OCI-M1 (cell line): ENCODE measurements around the gene COMMD10.
"Not testable (repeated sequence)": the region's sequence is repeated elsewhere in the genome, so short reads cannot be mapped to it uniquely, and the experiment has no call there.

ENCODE experiments used
- DNase-seq: peaks from one replicate; lab custom pipeline; 2025; lab: John Stamatoyannopoulos, UW

Gene COMMD10

DNA sequence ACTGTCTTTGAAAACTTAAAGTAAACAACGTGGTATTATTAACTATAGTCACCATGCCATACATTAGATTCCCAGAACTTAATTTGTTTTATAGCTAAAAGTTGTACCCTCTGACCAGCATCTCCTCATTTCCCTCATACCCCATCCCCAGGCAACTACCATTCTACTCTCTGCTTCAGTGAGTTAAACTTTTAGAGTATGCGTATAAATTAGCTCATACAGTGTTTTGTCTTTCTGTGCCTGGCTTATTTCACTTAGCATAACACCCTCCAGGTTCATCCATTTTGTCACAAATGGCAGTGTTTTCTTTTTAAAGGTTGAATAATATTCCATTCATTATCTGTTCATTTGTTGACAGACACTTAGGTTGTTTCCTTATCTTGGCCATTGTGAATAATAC lies 14.2 kb downstream of the COMMD10 start:
- DNase-seq = no peak

DNA sequence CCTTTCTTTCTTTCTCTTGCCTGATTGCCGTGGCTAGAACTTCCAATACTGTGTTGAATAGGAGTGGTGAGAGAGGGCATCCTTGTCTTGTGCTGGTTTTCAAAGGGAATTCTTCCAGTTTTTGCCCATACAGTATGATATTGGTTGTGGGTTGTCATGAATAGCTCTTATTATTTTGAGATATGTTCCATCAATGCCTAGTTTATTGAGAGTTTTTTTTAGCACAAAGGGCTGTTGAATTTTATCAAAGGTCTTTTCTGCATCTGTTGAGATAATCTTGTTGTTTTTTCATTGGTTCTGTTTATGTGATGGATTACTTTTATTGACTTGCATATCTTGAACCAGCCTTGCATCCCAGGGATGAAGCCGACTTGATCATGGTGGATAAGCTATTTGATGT lies 20.1 kb downstream of the COMMD10 start:
- DNase-seq = not testable (repeated sequence)

DNA sequence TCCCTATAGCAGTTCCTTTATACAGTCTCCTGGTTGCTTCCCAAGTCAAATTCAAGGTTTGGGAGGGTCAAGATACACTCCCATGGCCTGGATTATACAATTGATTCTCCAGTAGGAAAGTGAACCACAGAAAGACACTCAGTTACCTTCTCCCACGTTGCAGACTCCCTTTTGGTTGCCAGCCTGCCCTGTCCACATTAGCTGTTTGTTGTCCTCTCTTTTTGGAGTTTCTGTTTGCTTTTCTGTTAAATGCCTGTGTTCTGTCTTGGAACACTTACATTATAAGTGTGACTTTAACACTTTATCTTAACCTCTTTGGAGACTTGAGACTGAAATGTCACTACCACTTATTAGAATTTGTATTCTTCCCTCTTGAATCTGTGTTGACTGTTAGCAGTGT lies 30.3 kb downstream of the COMMD10 start:
- no peak for DNase-seq

DNA sequence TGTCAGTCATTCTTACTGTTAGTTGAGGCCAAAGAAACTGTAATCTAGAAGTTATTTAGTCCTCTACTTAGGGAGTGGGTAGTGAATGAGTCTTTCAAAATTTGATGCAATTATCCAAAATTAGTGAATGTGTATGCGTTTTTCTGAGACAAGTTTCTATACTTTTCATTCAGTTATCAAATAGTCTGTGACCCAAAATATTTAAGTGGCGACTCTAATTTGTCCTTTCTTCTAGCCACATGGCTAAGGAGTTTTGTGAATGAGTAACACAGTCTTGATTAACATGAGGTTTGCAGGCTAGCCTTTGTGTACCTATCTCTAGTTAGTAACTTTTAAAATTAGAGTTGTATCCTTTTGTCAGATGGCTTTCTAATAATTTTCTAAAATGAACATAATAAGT lies 45.6 kb downstream of the COMMD10 start:
- no peak for DNase-seq

DNA sequence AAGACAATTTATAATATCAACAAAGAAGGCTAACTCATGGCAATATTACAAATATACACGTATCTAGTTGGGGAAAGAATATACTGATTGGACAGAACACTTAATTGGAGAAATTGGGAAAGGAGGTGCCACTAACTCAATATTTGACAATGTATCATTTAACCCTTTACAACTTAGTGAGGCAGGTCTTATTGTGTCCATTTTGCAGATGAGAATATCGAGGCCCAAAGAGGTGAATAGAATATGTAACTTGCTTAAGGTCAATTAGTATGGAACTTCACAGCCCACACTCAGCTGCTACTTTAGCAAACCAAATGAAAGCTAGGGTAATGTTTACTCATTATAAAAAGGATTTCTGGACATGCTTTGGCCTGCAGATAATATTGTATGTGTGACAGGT lies 46.2 kb downstream of the COMMD10 start:
- DNase-seq = no peak

DNA sequence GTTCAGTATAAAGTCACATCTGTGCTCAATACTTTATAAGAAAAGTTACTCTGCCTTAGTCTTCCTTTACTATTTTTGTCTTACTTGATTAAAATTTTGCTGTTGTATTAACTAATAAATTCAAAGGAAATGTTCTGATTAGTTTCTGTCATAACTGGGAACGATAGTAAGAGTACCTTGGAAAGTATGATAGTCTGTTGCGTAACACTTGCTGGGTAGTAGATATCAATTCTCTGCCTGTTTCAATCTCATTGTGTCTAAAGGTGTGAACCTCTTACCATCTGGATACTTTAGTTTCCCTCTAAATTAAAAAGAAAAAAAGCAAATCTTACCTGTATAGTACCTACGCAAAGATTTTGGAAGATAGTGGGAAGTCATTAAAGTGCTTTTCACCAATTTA lies 48.5 kb downstream of the COMMD10 start:
- DNase-seq = no peak

DNA sequence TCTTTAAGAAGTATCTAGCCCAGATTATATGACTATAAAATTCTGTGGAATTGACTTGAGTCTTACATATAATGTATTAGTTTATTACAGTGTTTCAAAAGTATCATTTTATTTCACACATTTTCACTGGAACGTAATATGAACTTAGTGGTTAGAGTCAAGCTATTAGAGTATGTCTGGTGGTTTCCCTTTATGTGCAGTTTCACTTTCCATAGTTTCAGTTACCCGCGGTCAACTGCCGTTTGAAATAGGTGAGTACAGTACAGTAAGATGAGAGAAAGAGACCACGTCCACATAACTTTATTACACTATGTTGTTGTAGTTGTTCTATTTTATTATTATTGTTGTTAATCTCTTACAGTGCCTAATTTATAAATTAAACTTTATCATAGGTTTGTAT lies 50.5 kb downstream of the COMMD10 start:
- no peak for DNase-seq

DNA sequence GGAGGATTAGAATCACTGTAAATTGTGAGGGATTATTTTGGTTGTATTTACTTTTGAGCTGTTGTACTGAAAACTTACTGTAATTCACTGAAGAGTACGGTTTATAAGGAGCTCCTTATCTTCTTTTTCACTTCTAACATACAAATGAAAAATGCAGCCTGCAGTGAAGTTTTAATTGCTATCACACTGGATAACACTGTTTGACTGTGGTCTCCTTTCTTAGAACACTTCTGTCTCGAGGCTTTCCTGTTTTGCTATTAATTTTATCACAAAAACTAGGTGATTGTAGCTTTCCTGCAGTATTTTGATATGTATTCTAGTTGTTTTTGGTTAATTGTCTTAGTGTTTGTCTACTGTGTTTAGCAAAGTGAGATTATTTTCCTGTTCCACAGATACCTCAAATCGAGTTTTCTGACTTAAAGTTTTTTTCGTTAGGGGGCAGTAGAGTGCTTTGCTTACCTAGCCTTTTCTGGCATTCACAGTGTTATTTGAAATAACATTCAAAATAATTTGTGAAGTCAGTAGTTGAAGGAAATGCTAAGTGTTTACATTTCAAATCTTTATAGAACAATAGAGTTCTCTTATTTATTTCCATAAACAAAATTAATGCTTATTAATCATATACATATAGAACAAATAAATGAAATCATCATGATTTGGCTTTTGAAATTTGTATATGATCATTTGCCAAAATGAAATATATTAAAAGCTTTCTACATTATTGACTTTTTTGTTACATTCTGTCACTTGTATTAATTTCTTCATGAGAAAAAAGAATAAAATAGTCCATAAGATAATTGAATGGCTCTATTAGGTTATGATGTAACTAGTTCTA lies 52.9 kb downstream of the COMMD10 start:
- peak; percentile 46 for DNase-seq

DNA sequence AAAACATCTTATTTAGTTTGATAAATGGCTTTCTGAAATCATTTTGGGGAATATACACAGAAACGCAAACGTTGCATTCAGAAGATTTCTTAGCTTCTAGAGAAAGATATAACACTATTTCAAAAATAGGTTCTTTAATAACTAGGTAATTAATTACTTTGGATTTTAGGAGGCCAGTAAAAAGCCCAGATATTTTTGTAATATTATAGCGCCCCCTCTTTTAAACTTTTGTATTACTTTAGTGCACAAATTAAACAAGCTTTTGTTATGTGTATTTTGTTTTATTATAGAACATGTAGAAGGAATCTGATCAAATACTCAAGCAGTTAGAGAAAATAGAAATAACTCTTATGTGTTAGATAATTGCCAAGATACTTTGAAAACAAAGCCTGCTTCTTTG lies 57.7 kb downstream of the COMMD10 start:
- DNase-seq = no peak

DNA sequence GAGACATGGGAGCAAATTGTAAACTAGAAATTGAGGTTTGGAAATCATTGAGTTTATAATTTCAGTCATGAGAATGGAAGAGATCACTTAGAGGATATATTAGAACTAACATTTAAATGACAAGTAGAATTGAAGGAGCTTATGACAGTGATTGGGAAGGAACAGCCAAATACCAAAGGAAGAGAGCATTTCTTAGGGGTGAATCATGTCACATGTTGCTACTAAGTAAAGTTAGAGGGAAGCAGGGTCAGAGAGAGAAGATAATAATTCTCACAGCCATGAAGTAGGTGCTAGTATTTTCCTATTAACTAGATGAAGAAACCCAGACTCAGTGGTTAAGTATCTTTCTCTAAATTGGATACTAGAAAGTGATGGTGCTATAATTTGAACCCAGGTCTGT lies 59.3 kb downstream of the COMMD10 start:
- DNase-seq = no peak

DNA sequence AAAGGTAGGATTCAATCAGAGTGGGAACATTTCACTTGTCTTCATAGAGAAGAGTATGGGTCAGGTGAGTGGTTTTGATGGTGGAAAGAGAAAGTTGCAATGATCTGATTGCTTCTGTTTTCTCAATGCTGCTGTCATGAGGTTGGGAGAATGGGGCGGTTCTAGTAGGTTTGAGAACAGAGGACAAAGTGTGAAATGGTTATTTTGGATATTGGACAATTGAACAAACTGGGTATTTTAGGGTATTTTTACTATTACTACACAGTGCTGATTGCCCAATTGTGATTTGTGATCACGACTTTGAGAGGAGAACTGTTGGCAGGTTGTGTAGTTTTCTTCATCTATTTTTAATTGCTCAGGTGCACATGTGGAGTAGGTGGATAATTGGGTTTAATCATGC lies 60.2 kb downstream of the COMMD10 start:
- no peak for DNase-seq

DNA sequence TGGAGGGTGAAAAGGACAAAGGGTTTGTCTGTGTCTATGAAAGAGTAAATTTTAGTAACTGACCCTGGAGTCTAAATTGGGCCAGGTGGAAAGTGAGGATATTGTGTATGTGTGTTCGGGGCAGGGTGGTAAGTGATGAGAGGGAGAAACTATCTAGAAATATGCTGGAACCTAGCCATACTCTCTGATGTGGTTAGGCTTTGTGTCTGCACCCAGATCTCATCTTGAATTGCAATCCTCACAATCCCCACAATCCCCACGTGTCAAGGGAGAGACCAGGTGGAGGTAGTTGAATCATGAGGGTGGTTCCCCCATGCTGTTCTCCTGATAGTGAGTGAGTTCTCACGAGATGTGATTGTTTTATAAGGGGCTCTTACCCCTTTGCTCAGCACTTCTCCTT lies 60.6 kb downstream of the COMMD10 start:
- DNase-seq = no peak

DNA sequence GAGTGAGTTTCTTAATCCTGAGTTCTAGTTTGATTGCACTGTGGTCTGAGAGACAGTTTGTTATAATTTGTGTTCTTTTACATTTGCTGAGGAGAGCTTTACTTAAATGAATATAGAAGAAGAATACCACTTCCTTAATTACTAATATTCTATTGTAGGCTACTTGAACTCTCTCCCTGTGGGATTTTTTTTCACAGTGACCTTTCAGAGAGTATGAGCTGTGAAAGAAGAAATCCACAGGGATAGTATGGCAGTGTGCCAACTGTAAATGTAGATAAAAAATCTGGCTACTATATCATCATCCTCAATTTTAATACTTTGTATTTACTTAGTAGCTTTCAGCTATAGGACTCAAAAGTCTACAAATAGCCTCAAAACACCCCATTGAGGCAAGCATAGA lies 67.3 kb downstream of the COMMD10 start:
- DNase-seq = no peak

DNA sequence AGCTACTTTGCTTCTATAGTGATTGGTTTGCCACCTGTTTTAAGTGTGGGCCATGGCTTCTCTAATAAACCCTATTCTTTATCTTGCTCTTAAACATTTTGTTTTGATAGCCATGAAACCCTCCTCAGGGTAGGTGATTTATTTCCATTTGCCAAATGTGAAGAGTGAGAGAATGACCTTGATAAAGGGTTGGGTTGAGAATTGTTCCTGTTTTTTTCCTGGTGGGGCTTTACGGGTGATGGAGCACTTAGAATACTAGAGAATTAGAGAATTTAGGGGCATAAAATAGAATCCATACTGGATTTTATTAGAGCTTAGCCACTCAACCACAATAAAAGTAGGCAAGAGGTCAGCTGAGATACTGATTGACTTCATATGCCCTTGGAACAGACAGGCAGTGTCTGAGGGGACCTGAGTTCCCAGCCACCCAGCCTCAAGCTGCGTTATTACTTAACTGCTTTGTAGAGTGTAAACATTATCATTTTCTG lies 68.9 kb downstream of the COMMD10 start:
- DNase-seq = no peak

DNA sequence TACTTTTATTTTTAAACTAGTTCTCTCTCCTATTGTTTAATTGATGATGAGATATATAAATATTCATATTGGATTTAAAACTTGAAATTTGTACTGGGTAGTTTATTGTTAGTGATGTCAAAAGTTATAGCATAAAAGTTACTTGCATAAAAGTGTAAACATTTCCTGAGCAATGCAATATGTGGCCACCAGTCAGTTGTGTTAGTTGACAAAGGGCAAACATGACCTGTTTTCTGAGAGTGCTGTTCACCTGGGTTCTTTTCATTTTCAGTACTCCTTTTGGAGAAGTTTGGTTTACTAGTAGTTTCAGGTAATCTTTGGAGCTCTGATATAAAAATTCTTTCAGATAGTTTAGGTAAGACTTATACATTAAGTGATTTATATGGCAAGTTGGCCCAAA lies 69.4 kb downstream of the COMMD10 start:
- no peak for DNase-seq

DNA sequence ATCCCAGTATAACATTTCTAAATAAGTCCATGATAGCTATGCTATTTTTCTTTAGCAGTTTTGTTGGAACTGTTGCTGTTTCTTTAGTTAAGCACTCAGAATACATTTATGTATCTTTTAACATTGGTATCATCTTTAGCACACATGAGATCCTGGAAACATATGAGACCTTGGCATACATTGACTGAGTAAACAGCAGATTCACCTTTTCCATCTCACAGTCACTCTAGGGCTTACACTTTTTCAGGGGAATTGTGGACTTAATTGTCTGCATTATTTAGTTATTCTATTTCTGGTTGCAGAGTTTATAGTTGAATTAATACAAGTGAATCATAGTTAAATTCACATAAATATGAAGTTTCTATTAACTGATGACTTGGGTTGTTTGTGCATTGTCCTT lies 70.1 kb downstream of the COMMD10 start:
- no peak for DNase-seq

DNA sequence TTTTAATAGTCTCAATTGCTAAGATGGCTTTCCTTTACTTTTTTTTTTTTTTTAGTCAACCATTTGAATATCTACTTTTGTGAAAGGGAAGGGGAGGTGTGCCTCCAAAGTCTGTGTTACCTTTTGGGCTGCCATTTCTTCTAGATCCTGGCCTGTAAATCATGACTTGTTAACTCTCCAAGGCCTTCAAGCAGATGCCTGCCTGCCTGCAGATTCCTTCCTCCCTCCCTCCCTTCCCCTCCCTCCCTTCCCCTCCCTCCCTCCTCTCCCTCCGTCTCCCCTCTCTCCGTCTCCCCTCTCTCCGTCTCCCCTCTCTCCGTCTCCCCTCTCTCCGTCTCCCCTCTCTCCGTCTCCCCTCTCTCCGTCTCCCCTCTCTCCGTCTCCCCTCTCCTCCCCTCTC lies 73.1 kb downstream of the COMMD10 start:
- no peak for DNase-seq

DNA sequence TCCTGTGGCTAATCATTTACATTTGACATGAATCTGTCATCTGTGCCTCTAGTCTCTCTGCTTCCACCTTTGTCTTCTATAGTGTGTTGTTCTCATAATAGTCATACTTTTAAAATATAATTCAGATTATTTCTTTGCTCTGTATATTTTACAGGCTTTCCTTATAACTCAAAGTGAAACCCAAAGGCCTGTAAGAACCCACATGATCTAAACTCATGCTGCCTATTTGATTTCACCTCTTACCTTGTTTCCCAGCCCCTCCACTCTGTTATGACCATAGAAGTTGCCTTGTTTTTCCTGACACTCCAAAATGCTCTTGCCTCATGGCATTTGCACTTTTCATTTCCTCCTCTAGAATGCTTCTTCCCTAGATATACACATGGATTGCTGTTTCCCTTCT lies 74.2 kb downstream of the COMMD10 start:
- no peak for DNase-seq

DNA sequence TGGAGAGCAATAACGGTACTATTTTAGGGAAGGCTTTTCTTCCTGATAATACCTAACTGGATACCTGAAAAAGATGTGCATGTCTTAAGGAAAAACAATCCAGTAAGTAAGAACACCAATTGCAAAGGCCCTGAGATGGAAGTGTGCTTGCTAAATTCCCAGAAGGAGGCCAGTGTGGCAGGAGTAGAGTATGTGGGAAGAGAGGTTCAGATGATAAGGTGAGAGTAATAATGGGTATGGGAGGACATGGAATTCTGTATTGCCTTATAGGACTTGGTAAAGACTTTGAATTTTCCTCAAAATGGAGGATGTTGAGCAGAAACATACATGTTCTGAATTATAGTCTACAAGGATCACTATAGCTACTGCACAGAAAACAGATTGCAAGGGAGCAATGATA lies 89.3 kb downstream of the COMMD10 start:
- no peak for DNase-seq

DNA sequence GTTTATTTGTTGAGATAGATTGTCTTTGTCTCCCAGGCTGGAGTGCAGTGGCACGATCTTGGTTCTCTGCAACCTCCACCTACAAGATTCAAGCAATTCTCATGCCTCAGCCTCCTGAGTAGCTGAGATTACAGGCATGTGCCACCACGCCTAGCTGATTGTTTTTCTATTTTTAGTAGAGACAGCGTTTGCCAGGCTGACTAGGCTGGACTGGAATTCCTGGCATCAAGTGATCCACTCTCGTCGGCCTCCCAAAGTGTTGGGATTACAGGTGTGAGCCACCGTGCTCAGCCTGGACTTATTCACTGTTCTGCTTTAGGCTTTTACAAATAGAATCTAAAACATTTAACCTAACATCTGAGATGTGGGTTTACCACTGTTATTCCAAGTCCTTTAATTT lies 91.3 kb downstream of the COMMD10 start:
- DNase-seq = no peak

DNA sequence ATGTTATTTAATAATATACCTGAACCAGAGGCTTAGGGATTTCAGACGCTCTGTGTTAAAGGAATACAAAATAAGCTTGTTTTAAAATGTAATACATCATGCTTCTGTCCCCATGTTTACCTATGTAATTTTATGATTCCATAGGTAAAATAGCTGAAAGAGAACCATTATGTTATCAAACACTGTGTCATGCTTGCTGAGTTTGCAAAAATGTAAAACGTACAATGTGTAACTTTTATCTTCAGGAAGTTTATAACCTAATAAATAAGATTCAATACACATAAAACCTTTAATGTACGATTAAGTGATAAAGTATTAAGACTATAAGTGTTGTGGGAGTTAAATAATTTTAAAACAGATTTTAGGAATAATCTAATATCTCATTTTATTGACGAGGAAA lies 94.1 kb downstream of the COMMD10 start:
- DNase-seq = no peak

DNA sequence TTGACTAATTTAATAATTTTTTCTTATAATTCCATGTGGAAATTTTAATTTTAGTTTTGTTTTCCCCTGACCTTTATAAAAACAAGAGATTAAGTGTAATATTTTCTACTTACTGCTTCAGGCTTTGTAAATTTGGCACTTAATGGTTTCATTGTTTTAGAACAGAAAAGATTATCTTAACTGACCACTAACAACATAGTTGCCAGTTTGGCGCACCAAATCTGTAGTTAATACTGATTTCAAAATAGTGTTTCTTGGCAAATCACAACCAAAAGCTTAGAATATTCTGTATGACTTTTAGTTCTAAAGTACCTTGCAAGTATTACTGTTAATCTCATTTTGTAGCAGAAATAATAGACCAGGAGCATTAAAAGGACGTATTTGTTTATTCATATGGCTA lies 124.3 kb downstream of the COMMD10 start:
- DNase-seq = no peak

DNA sequence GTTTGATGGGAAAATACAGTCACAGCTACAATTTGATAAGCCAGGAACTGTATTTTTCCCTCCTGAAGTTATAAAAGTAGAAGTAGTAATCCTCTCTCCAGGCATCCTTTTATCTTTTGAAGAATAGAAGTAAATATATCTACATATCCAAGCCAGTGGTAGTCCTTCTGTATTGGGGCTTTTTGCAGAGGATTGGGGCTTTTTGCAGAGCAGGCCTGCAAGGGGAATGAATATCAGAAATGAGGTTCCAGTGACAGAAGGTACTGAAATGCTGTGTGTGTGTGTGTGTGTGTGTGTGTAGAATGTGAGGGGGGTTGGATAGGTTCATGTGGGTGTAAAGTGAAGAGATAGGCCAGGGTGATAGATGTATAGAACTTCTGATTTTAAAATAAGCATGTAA lies 127.4 kb downstream of the COMMD10 start:
- no peak for DNase-seq

DNA sequence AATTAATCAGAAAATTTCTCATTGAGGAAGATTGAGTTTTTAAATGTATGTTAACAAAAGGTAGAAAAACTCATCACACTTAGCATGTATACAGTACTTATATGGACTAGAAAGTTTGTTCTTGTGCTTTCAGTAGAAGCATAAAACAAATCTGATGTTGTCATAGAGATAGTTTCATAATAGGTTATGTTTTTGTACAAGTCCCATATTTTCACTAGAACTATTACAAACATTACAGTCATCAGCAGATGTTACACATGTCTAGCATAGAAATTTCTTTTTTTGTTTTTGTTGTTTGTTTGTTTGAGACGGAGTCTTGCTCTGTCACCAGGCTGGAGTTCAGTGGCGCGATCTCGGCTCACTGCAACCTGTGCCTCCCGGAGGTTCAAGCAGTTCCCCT lies 131.4 kb downstream of the COMMD10 start:
- DNase-seq = no peak
